ENCODE data around the gene YPEL5.

YPEL5 gene

GRCh38 chr2:30206461-30207430 lies 59.9 kb downstream of the YPEL5 start:
- Histone ChIP-seq H3K4me2 (no peak overlapping the region), H3K27me3 (ENCODE audit: insufficient read depth, low read depth) (no peaks in the 10 kb centered on the region), H3K4me1 (ENCODE audit: low read depth, poor library complexity, severe bottlenecking) (no peaks in the 10 kb centered on the region), H3K27ac (no peak overlapping the region), H3K9ac (no peak overlapping the region), H3K4me3 (IDR thresholded peaks at IDR 0.05; ENCODE audit: insufficient read depth, low read depth, low read length) (no peak overlapping the region), H3K36me3 (ENCODE audit: insufficient read depth) (no peaks in the 10 kb centered on the region), H4K20me1 (ENCODE audit: insufficient read depth) (no peaks in the 10 kb centered on the region), H3K79me2 (ENCODE audit: insufficient read depth, low read depth) (no peaks in the 10 kb centered on the region), H2AFZ (ENCODE audit: low read depth) (no peak overlapping the region)
- TF ChIP-seq CTCF (conservative IDR thresholded peaks at IDR 0.05; ENCODE audit: low read depth, low read length), result no peak

GRCh38 chr2:30208453-30208852 lies 61.6 kb downstream of the YPEL5 start:
- no peak overlapping the region for H3K4me3 ChIP-seq (IDR thresholded peaks at IDR 0.05; ENCODE audit: insufficient read depth, low read depth, low read length)
- H3K79me2 ChIP-seq (ENCODE audit: insufficient read depth, low read depth), result no peaks in the 10 kb centered on the region
- H3K36me3 ChIP-seq (ENCODE audit: insufficient read depth), result no peaks in the 10 kb centered on the region
- no peaks in the 10 kb centered on the region for H4K20me1 ChIP-seq (ENCODE audit: insufficient read depth)
- no peak overlapping the region for H3K27ac ChIP-seq
- H3K27me3 ChIP-seq (ENCODE audit: insufficient read depth, low read depth), result no peaks in the 10 kb centered on the region
- no peak overlapping the region for H3K9ac ChIP-seq
- TF ChIP-seq CTCF (conservative IDR thresholded peaks at IDR 0.05; ENCODE audit: low read depth, low read length), result peak; percentile 93; the same call in 1 of the 2 replicates
- H2AFZ ChIP-seq (ENCODE audit: low read depth), result no peak overlapping the region
- no peaks in the 10 kb centered on the region for H3K4me1 ChIP-seq (ENCODE audit: low read depth, poor library complexity, severe bottlenecking)
- H3K4me2 ChIP-seq, result no peak overlapping the region

- Histone ChIP-seq H3K9ac (no peak overlapping the region), H3K4me3 (IDR thresholded peaks at IDR 0.05; ENCODE audit: insufficient read depth, low read depth, low read length) (no peak overlapping the region), H3K79me2 (ENCODE audit: insufficient read depth, low read depth) (no peaks in the 10 kb centered on the region), H3K36me3 (ENCODE audit: insufficient read depth) (no peaks in the 10 kb centered on the region), H3K4me1 (ENCODE audit: low read depth, poor library complexity, severe bottlenecking) (no peaks in the 10 kb centered on the region), H2AFZ (ENCODE audit: low read depth) (no peak overlapping the region), H3K27ac (no peak overlapping the region), H3K27me3 (ENCODE audit: insufficient read depth, low read depth) (no peaks in the 10 kb centered on the region), H3K4me2 (no peak overlapping the region), H4K20me1 (ENCODE audit: insufficient read depth) (no peaks in the 10 kb centered on the region)
- TF ChIP-seq CTCF (conservative IDR thresholded peaks at IDR 0.05; ENCODE audit: low read depth, low read length), result no peak
Measured at GRCh38 chr2:30209227-30209626, 62.4 kb downstream of the YPEL5 start.
